Chondrocyte (in vitro differentiated cells): Measurements from ENCODE around the gene SAG. TPM values are rescaled to one million over a fixed set of nuclear protein-coding genes. Genes with fewer than 3 reads are reported as not detected.

ENCODE experiments used
- DNase-seq: peaks from one replicate; pipeline ENCODE4 v3.0.0; 2021; ENCODE audit warnings: mixed read lengths, low spot score
- H3K27ac Mint-ChIP-seq: one replicate; pipeline ENCODE4 v1.8.0; 2021; ENCODE audit warnings: mild to moderate bottlenecking, moderate library complexity, mixed read lengths; ENCODE audit not compliant: unreplicated experiment
- H3K27me3 Mint-ChIP-seq: 2 replicates; pipeline ENCODE4 v1.8.0; 2021; ENCODE audit warnings: low read depth, mixed read lengths
- H3K36me3 Mint-ChIP-seq: 2 replicates; pipeline ENCODE4 v1.8.0; 2021; ENCODE audit warnings: low read depth, mixed read lengths
- H3K4me1 Mint-ChIP-seq: 2 replicates; pipeline ENCODE4 v1.8.0; 2021; ENCODE audit warnings: low read depth, mild to moderate bottlenecking, mixed read lengths
- H3K4me3 Mint-ChIP-seq: one replicate; pipeline ENCODE4 v1.8.0; 2021; ENCODE audit warnings: mild to moderate bottlenecking, moderate library complexity, mixed read lengths; ENCODE audit not compliant: unreplicated experiment
- H3K9me3 Mint-ChIP-seq: 2 replicates; pipeline ENCODE4 v1.8.0; 2021; ENCODE audit warnings: low read depth, mixed read lengths
- CTCF ChIP-seq: fragments of 200-600 bp; sonication (generic); IDR thresholded peaks from 2 replicates; pipeline ENCODE4 v1.5.0; 2021; ENCODE audit warnings: antibody characterized with exemption, mild to moderate bottlenecking, moderate library complexity
- long read RNA-seq: library from polyadenylated mRNA; stranded (forward); transcript quantifications from one replicate; pipeline ENCODE4 v2.0.0, GENCODE V29; 2021
- total RNA-seq: library from RNA; stranded (reverse); gene quantifications from 3 replicates; pipeline ENCODE4 v1.2.1, GENCODE V29; 2021

The SAG gene
- not detected in 3 replicates for total RNA-seq
- long read RNA-seq, result 0 reads

GRCh38 chr2:233307565-233307964 is at the start of gene SAG:
SAG (plus strand) TSS chr2:233307816; CDS start chr2:233309190, 1,374 bp downstream.
- Mint-ChIP-seq H3K27me3 (peaks cover 3% of the 10 kb centered on the region), H3K4me1 (no peaks in the 10 kb centered on the region), H3K27ac (no peak within 1 kb of the TSS), H3K36me3 (no peaks in the 10 kb centered on the region), H3K4me3 (no peak within 1 kb of the TSS), H3K9me3 (no peaks in the 10 kb centered on the region)
- peak; percentile 69 for DNase-seq
- TF ChIP-seq CTCF, result no peak

DNA sequence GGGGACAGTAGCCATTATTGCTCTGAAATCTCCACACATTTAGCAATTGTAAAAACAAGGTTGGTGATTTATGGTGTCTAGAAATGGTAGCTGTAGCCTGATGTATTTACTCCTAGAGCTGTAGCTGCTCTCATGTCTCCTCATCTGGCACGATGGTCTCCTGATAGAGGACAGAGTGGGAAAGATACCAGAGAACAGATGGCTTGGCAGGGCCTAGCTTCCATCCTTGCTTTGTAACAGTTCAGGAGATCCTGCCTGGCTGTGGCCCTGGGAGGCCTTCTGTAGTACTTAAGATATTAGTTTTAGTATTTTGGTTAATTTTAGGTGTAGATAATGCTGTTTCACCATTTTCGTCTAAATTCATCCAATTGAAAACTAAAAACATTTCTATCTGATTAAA is 49.4 kb upstream of the SAG start:
- Mint-ChIP-seq H3K27ac (no peak overlapping the region), H3K4me1 (peaks cover 19% of the 10 kb centered on the region), H3K9me3 (no peaks in the 10 kb centered on the region), H3K36me3 (peaks cover 22% of the 10 kb centered on the region), H3K27me3 (no peaks in the 10 kb centered on the region), H3K4me3 (no peak overlapping the region)
- no peak for TF ChIP-seq CTCF
- DNase-seq, result no peak

DNA sequence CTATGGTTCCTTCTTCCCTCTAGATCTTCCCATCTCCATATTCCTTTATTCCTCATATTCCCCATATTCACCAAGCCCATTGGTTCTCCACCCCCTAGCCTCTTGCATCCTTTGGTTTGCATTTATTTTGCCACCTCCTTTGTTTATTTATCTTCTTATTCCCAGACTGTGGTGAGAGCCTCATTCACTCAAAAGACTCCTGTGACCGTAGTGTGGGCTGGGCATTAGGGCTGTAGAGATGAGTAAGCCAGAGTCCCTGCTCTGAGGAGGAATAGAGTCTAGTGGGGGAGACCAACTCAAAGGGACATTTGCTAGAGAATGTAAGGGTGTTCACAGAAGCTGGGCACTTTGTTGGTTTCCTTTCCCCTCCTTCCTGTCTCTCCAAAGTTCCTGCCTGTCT is 47.9 kb upstream of the SAG start:
- H3K9me3 Mint-ChIP-seq, result no peaks in the 10 kb centered on the region
- peak overlapping the region; percentile 37 for H3K27ac Mint-ChIP-seq
- no peak overlapping the region for H3K4me3 Mint-ChIP-seq
- no peaks in the 10 kb centered on the region for H3K27me3 Mint-ChIP-seq
- no peak for DNase-seq
- H3K4me1 Mint-ChIP-seq, result peaks cover 10% of the 10 kb centered on the region
- peaks cover 28% of the 10 kb centered on the region for H3K36me3 Mint-ChIP-seq
- no peak for TF ChIP-seq CTCF

- DNase-seq, result no peak
- Mint-ChIP-seq H3K36me3 (peaks cover 32% of the 10 kb centered on the region), H3K9me3 (no peaks in the 10 kb centered on the region), H3K4me3 (no peak overlapping the region), H3K27me3 (no peaks in the 10 kb centered on the region), H3K27ac (no peak overlapping the region), H3K4me1 (peaks cover 5% of the 10 kb centered on the region)
- no peak for TF ChIP-seq CTCF
Measured at GRCh38 chr2:233260661-233261060, 47.0 kb upstream of the SAG start.

GRCh38 chr2:233261819-233262555 is 45.6 kb upstream of the SAG start:
- Mint-ChIP-seq H3K9me3 (no peaks in the 10 kb centered on the region), H3K27me3 (no peaks in the 10 kb centered on the region), H3K4me1 (peaks cover 5% of the 10 kb centered on the region), H3K36me3 (peaks cover 44% of the 10 kb centered on the region), H3K4me3 (no peak overlapping the region), H3K27ac (no peak overlapping the region)
- no peak for TF ChIP-seq CTCF
- DNase-seq, result no peak
